Fibroblast of pulmonary artery (primary cell): ENCODE results near the gene MTFR1L.

Experiments used
- DNase-seq: peaks from one replicate; pipeline ENCODE4 v3.0.0-alpha.2; 2010; ENCODE audit warnings: low read depth
- H3K4me3 ChIP-seq: replicated peaks from 2 replicates; pipeline ENCODE4 v1.5.1; 2011; ENCODE audit warnings: low read depth, mild to moderate bottlenecking, control low read depth, low read length, moderate library complexity
- CTCF ChIP-seq: IDR thresholded peaks from 2 replicates; pipeline ENCODE4 v1.5.1; 2011; ENCODE audit warnings: mild to moderate bottlenecking, control low read depth, low read length, inconsistent platforms; ENCODE audit errors: missing control alignments

MTFR1L gene

DNA sequence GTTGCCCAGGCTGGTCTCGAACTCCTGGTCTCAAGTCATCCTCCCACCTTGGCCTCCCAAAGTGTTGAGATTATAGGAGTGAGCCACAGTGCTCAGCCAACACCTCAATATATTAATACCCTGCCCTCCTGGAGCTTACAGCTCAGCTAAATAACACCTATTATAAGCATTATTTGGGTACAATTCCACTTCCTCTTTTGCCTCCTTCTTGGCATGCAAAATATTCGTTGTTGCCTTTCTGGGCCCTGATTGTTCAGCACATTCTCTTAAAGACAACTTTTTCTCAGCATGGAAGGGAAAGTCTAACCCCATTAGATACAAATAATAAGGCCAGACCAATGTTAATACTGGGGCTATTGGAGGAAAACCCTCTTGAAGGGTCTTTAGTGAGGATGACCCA, 53.0 kb downstream of the MTFR1L start:
- no peak for DNase-seq
- no peak overlapping the region for H3K4me3 ChIP-seq
- TF ChIP-seq CTCF: no peak

DNA sequence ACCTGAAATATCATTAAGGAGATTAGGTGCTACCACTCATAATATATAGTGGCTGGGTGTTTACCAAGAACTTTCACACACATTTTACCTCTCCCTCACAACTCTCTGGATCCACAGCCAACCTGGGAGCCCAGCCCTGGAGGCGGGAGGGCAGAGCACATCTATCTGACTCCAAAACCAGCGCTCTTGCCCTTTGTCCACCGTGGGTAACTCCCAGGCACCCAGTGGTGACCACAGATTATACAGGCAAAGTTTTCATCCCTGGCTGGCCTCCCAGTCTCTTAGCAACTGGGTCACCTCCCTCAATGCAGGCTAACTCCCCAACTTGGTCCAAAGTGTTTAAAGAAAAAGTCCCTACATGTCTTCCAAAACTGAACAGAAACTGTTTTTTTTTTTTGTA, 53.4 kb downstream of the MTFR1L start:
- H3K4me3 ChIP-seq: no peak overlapping the region
- TF ChIP-seq CTCF: no peak

DNA sequence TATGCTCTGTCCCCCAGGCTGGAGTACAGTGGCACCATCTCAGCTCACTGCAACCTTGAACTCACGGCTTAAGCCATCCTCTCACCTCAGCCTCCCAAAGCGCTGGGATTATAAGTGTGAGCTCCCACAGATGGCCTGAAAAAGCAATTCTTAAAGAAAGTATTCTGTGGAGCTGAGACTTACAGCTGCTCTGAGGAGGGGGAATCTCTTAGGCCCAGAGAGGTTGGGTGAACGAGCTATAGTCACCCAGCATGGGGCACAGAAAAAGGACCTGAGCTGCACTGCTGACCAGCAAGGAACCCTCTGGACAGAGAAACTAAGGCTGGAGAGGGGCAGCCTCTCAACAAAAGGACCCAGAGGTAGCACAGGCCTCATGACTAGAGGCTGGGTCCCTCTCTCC, 54.5 kb downstream of the MTFR1L start:
- no peak for TF ChIP-seq CTCF
- no peak for DNase-seq
- peak overlapping the region; percentile 62 for H3K4me3 ChIP-seq

More for the DNA sequence above, 53.4 kb downstream of the MTFR1L start:
- DNase-seq: no peak

DNA sequence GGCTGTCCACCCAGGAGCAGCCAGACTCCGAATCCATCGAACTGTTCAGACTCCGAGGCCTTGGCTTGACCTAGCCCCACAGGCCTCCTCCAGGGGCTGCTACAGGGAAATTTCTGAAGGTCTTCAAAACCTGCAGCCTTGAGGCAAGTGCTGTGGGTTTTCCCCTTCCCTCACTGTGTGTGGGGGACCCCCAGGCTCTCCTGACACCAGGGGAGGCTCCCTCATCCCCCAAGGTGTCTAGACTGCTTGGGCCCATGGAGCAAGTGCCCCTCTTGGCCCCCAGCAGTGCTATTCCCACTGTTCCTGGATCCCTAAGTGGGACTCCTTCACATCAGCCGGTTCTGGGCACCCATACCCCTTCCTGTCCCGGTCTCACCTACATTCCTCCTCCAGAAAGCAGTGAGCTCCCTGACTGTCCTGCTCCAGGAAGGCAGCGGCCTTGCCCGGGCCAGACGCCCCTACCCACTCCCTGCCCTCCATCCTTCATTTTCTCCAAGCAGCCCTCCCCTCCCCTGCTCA, 54.9 kb downstream of the MTFR1L start:
- no peak for DNase-seq
- TF ChIP-seq CTCF: no peak
- H3K4me3 ChIP-seq: peak overlapping the region; percentile 62

DNA sequence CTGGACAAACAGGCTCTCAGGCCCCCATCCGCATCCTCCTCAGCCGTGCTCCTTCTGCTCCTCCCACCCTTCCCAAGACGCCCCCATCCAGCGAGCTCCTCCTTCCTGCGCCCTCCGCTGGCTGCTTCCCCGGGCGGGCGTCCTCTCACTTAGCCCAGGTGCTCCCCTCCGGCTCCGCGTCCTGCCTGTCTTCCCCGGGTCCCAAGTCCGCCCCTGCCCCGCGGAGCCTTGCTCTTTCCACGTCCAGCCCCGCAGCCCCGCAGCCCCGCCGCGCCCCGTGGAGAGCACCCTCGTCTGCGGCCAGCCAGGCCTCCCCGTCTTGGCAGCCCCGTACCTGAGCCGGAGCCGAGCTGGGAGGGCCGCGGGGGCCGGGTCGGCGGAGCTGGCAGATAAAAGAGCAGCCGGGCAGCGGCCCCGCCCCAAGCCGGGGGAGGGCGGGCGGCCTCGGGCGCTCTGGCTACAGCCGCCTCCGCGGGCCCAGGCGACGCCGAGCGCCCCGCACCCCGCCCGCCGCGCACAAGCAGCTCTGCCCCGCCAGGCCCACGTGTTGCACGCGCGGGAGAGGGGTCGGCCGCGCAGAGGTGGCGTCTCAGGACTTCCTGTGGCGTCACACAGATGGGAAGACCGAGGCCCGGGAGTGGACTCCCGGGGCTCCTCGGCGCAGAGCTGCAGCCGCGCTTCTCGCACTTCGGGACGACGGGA, 55.6 kb downstream of the MTFR1L start, which contains the start of gene PAQR7:
PAQR7 (minus strand) TSS at position 555 of the 702 bp plus-strand sequence. CDS start 11,869 bp downstream, outside the sequence.
- peak; percentile 6 for TF ChIP-seq CTCF
- DNase-seq: peak; percentile 67

GRCh38 chr1:25875856-25876692, 56.3 kb downstream of the MTFR1L start:
- H3K4me3 ChIP-seq: peak overlapping the region; percentile 62
- TF ChIP-seq CTCF: no peak
- DNase-seq: no peak

More for the DNA sequence above, 55.6 kb downstream of the MTFR1L start, which contains the start of gene PAQR7:
- peak within 1 kb of the TSS; percentile 62 for H3K4me3 ChIP-seq
